Bronchial epithelial cell (primary cell): ENCODE measurements around the gene C2orf69. TPM values are rescaled to one million over a fixed set of nuclear protein-coding genes. Genes with fewer than 3 reads are reported as not detected.
A peak's percentile ranks its signal among the peaks of the same experiment; 100 is the strongest.

Experiments
- DNase-seq: peaks from one replicate; pipeline ENCODE4 v3.0.0-alpha.2; 2010; ENCODE audit warnings: low read depth
- FAIRE-seq: peaks from 2 replicates; lab custom pipeline; 2011; peaks lifted over from hg19 to GRCh38; lab: Jason Lieb, UNC
- H3K27me3 ChIP-seq: 2 replicates; pipeline ENCODE4 v1.5.1; 2011; ENCODE audit warnings: low read length; ENCODE audit not compliant: control insufficient read depth, insufficient read depth
- H3K36me3 ChIP-seq: 2 replicates; pipeline ENCODE4 v1.5.1; 2011; ENCODE audit warnings: low read length; ENCODE audit not compliant: control insufficient read depth, insufficient read depth
- H3K4me3 ChIP-seq: 2 replicates; pipeline ENCODE4 v1.5.1; 2011; ENCODE audit warnings: mild to moderate bottlenecking, low read depth, low read length, control low read depth
- CTCF ChIP-seq: IDR thresholded peaks from 2 replicates; pipeline ENCODE4 v1.5.1; 2011; ENCODE audit warnings: mild to moderate bottlenecking, moderate library complexity, low read length, control low read depth, inconsistent platforms; ENCODE audit not compliant: insufficient read depth, severe bottlenecking
- total RNA-seq: library from RNA; depleted of rRNA; stranded (reverse); fragments of >200 nt; gene quantifications from 2 replicates; pipeline ENCODE4 v1.2.1, GENCODE V29; 2014

Gene C2orf69
- total RNA-seq, 1 donor from 2014 or later: 10.3 TPM

DNA sequence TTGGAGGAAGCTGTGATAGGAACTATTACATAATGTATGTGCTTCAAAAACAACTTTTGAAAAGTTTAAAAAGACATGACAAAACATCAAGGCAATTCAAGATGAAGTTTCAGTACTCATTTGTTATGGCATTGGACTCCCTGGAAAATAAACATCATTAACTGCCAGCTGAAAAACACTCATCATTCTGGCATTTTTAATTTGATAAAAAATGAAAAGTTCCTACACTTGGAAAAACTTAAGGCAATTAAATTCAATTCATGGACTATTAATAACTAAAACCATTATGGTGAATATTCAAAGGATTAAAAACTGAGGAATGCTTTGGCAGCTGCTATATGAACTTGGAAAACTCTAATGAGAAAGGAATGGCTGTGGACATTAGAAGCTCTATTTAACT is 35.7 kb downstream of the C2orf69 start:
- FAIRE-seq (no peak), DNase-seq (no peak)
- Histone ChIP-seq H3K36me3 (peaks cover 8% of the 10 kb centered on the region), H3K27me3 (no peaks in the 10 kb centered on the region), H3K4me3 (no peak overlapping the region)
- TF ChIP-seq CTCF: no peak

- H3K4me3 ChIP-seq: no peak overlapping the region
- H3K36me3 ChIP-seq: peaks cover 8% of the 10 kb centered on the region
- FAIRE-seq: no peak
- H3K27me3 ChIP-seq: no peaks in the 10 kb centered on the region
- no peak for DNase-seq
- TF ChIP-seq CTCF: no peak
Observed at GRCh38 chr2:199950396-199950795, 39.3 kb downstream of the C2orf69 start.

GRCh38 chr2:199951023-199951422 is 39.9 kb downstream of the C2orf69 start:
- Histone ChIP-seq H3K36me3 (peaks cover 8% of the 10 kb centered on the region), H3K27me3 (no peaks in the 10 kb centered on the region), H3K4me3 (no peak overlapping the region)
- no peak for DNase-seq
- no peak for FAIRE-seq
- TF ChIP-seq CTCF: no peak

GRCh38 chr2:199955007-199955338 is 43.9 kb downstream of the C2orf69 start:
- Histone ChIP-seq H3K27me3 (no peaks in the 10 kb centered on the region), H3K4me3 (peak overlapping the region; percentile 70), H3K36me3 (peaks cover 3% of the 10 kb centered on the region)
- DNase-seq (no peak), FAIRE-seq (no peak)
- no peak for TF ChIP-seq CTCF

DNA sequence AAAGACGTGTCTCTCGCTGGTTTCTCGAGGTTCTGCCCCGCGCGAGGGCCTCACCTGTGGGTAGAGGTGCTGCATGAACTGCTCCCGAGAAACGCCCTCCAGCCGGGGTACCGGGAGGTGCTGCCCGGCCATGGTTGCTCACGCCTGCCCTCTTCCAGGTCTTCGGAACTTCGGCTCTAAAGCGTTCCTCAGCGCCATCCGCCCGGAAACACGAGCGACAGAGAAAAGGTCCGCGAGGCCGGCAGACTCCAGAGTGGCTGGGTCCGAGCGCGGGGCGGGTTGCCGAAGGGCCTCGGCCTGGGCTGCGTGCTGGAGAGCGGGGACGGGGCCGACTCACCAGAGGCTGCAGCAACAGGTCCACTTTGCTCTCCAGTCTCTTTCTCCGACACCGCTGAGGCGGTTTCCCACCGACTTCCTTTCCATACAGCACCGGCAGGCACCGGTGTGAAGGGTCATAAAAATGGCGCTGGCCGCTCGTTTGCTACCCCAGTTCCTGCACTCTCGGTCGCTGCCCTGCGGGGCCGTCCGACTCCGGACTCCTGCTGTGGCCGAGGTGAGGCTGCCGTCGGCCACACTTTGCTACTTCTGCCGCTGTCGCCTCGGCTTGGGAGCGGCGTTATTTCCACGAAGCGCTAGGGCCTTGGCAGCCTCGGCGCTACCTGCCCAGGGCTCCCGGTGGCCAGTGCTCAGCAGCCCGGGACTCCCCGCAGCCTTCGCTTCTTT is 44.4 kb downstream of the C2orf69 start, which contains the start of the genes MAIP1 and TYW5:
TSS of gene MAIP1 (plus strand) at position 244 of the 723 bp plus-strand sequence. CDS start at position 461, 217 bp downstream.
TSS of gene TYW5 (minus strand) at position 153 of the 723 bp plus-strand sequence. CDS start at position 132, 21 bp downstream.
- H3K27me3 ChIP-seq: no peaks in the 10 kb centered on the region
- FAIRE-seq (no peak), DNase-seq (peak; percentile 71)
- H3K36me3 ChIP-seq: peaks cover under 1% of the 10 kb centered on the region
- peak; percentile 32 for TF ChIP-seq CTCF
- H3K4me3 ChIP-seq: peak within 1 kb of the TSS; percentile 70

DNA sequence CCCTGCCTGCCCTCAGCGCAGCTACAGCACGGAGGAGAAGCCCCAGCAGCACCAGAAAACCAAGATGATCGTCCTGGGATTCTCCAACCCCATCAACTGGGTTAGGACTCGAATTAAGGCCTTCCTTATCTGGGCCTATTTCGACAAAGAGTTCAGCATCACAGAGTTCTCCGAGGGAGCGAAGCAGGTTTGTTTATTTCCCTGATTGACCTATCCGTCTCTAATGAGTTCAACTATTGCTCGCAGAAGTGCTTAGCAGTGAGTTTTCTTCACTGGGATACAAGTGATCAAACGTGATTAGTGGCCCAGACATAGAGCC is 44.9 kb downstream of the C2orf69 start:
- DNase-seq: no peak
- no peak for TF ChIP-seq CTCF
- no peak for FAIRE-seq
- peaks cover under 1% of the 10 kb centered on the region for H3K36me3 ChIP-seq
- no peaks in the 10 kb centered on the region for H3K27me3 ChIP-seq
- peak overlapping the region; percentile 70 for H3K4me3 ChIP-seq
